ENCODE measurements around the gene PTP4A1.

- no peak for TF ChIP-seq EP300 (IDR thresholded peaks at IDR 0.05)
- no peak for TF ChIP-seq CTCF (IDR thresholded peaks at IDR 0.05)
These were observed 28.3 kb upstream of the PTP4A1 start for GRCh38 chr6:63543982-63544381.

Measured in suprapubic skin (tissue), 3 donors.